GM15510 (cell line): ENCODE data around the gene GADD45GIP1.

ENCODE experiments used
- POLR2A ChIP-seq: IDR thresholded peaks from 3 replicates; pipeline ENCODE4 v1.6.1; 2011; ENCODE audit warnings: borderline replicate concordance; ENCODE audit not compliant: insufficient read length; ENCODE audit errors: extremely low read depth

The GADD45GIP1 gene

GRCh38 chr19:12939975-12940423, 17.0 kb downstream of the GADD45GIP1 start:
- TF ChIP-seq POLR2A = no peak

GRCh38 chr19:12938779-12939601, 18.0 kb downstream of the GADD45GIP1 start:
- TF ChIP-seq POLR2A = no peak

- peak; percentile 100 for TF ChIP-seq POLR2A
Measured at GRCh38 chr19:12937927-12938778, 18.9 kb downstream of the GADD45GIP1 start, which contains the start of gene CALR. TSS of gene CALR (plus strand) at chr19:12938609. CDS start at chr19:12938680, 71 bp downstream.

GRCh38 chr19:12937093-12937926, 19.7 kb downstream of the GADD45GIP1 start:
- no peak for TF ChIP-seq POLR2A

- TF ChIP-seq POLR2A = no peak
Measured at GRCh38 chr19:12936582-12936981, 20.4 kb downstream of the GADD45GIP1 start.

- TF ChIP-seq POLR2A = no peak
Measured at GRCh38 chr19:12935071-12935470, 22.0 kb downstream of the GADD45GIP1 start.

GRCh38 chr19:12933287-12934072, 23.5 kb downstream of the GADD45GIP1 start, which contains the start of gene FARSA:
TSS of gene FARSA (minus strand) at chr19:12933711. CDS start at chr19:12933696, 15 bp downstream.
- TF ChIP-seq POLR2A = peak; percentile 96

GRCh38 chr19:12932392-12933286, 24.4 kb downstream of the GADD45GIP1 start:
- no peak for TF ChIP-seq POLR2A

- no peak for TF ChIP-seq POLR2A
Measured at GRCh38 chr19:12930002-12930645, 26.9 kb downstream of the GADD45GIP1 start.

GRCh38 chr19:12924621-12925310, 32.3 kb downstream of the GADD45GIP1 start:
- no peak for TF ChIP-seq POLR2A

GRCh38 chr19:12922959-12923358, 34.1 kb downstream of the GADD45GIP1 start:
- TF ChIP-seq POLR2A = no peak

- no peak for TF ChIP-seq POLR2A
Measured at GRCh38 chr19:12921047-12921446, 36.0 kb downstream of the GADD45GIP1 start.

- TF ChIP-seq POLR2A = no peak
Measured at GRCh38 chr19:12918253-12918652, 38.8 kb downstream of the GADD45GIP1 start.
